WTC11 (cell line): ENCODE results near the gene ZNF264. TPM values are rescaled to one million over a fixed set of nuclear protein-coding genes. Genes with fewer than 3 reads are reported as not detected.

Experiments used
- ATAC-seq: fragments of 200-7000 bp; cut with Tn5 transposase; 2 replicates; pipeline ENCODE4 v1.10.0; 2021; ENCODE audit warnings: mild to moderate bottlenecking, moderate library complexity
- CTCF ChIA-PET: fragments of 300-600 bp; sonication (Branson Sonifier 250); formaldehyde crosslinking; loops from one replicate; lab custom pipeline; 2021; ENCODE audit warnings: antibody characterized with exemption; lab: Charles Lee
- POLR2A ChIA-PET: fragments of 350-600 bp; sonication (Branson Sonifier 250); formaldehyde crosslinking; loops from one replicate; lab custom pipeline; 2021; ENCODE audit warnings: antibody characterized with exemption; lab: Charles Lee
- DNase-seq: peaks from one replicate; pipeline ENCODE4 v3.0.0; 2021; ENCODE audit warnings: low spot score
- H3K27ac Mint-ChIP-seq: 2 replicates; pipeline ENCODE4 v1.8.0; 2021; ENCODE audit warnings: mixed read lengths
- H3K27me3 Mint-ChIP-seq: 2 replicates; pipeline ENCODE4 v1.8.0; 2021; ENCODE audit warnings: low read depth, mild to moderate bottlenecking, moderate library complexity, mixed read lengths
- H3K36me3 Mint-ChIP-seq: 2 replicates; pipeline ENCODE4 v1.8.0; 2021; ENCODE audit warnings: mixed read lengths
- H3K4me1 Mint-ChIP-seq: 2 replicates; pipeline ENCODE4 v1.8.0; 2022; ENCODE audit warnings: mixed read lengths
- H3K4me3 Mint-ChIP-seq: 2 replicates; pipeline ENCODE4 v1.8.0; 2021; ENCODE audit warnings: mild to moderate bottlenecking, moderate library complexity, mixed read lengths
- H3K9me3 Mint-ChIP-seq: 2 replicates; pipeline ENCODE4 v1.8.0; 2021; ENCODE audit warnings: mixed read lengths
- CREB1 ChIP-seq: sonication (generic); formaldehyde crosslinking; IDR thresholded peaks from 2 replicates; pipeline ENCODE4 v1.8.0; 2023; ENCODE audit warnings: mild to moderate bottlenecking, missing genetic modification reagents
- CREM ChIP-seq: sonication (generic); formaldehyde crosslinking; IDR thresholded peaks from 2 replicates; pipeline ENCODE4 v1.8.1; 2022; ENCODE audit warnings: mild to moderate bottlenecking, missing genetic modification reagents, moderate library complexity
- FOXK1 ChIP-seq: sonication (generic); formaldehyde crosslinking; IDR thresholded peaks from 2 replicates; pipeline ENCODE4 v1.8.0; 2022; ENCODE audit warnings: mild to moderate bottlenecking, moderate library complexity, missing genetic modification reagents
- GTF2I ChIP-seq: fragments of 250-450 bp; sonication (Bioruptor Pico); conservative IDR thresholded peaks from 2 replicates; pipeline ENCODE4 v1.4.0; 2021; ENCODE audit warnings: mild to moderate bottlenecking
- JUN ChIP-seq: sonication (generic); formaldehyde crosslinking; IDR thresholded peaks from 2 replicates; pipeline ENCODE4 v1.8.0; 2023; ENCODE audit warnings: mild to moderate bottlenecking, missing genetic modification reagents
- KAT7 ChIP-seq: sonication (generic); formaldehyde crosslinking; IDR thresholded peaks from 2 replicates; pipeline ENCODE4 v1.8.1; 2023; ENCODE audit warnings: missing genetic modification reagents, mild to moderate bottlenecking, borderline replicate concordance
- MYBL2 ChIP-seq: sonication (generic); formaldehyde crosslinking; IDR thresholded peaks from 2 replicates; pipeline ENCODE4 v1.8.1; 2023; ENCODE audit warnings: mild to moderate bottlenecking, moderate library complexity, missing genetic modification reagents
- NFE2L1 ChIP-seq: sonication (generic); formaldehyde crosslinking; IDR thresholded peaks from 2 replicates; pipeline ENCODE4 v1.8.1; 2023; ENCODE audit warnings: missing genetic modification reagents
- TEAD4 ChIP-seq: sonication (generic); formaldehyde crosslinking; IDR thresholded peaks from 2 replicates; pipeline ENCODE4 v1.8.0; 2022; ENCODE audit warnings: mild to moderate bottlenecking, missing genetic modification reagents
- TP53 ChIP-seq: sonication (generic); formaldehyde crosslinking; IDR thresholded peaks from 2 replicates; pipeline ENCODE4 v1.8.1; 2023; ENCODE audit warnings: mild to moderate bottlenecking, missing genetic modification reagents
- total RNA-seq: library from RNA; stranded (reverse); gene quantifications from 3 replicates; pipeline ENCODE4 v1.2.3, GENCODE V29; 2021
- TF ChIP-seq, protein P1 (sequence below): fragments of 250-450 bp; sonication (Bioruptor Pico); IDR thresholded peaks from 2 replicates; pipeline ENCODE4 v2.1.2; 2022; ENCODE audit warnings: mild to moderate bottlenecking, moderate library complexity
- TF ChIP-seq, protein P2 (sequence below): sonication (generic); formaldehyde crosslinking; IDR thresholded peaks from 2 replicates; pipeline ENCODE4 v1.8.1; 2023; ENCODE audit warnings: mild to moderate bottlenecking, missing genetic modification reagents, borderline replicate concordance
- TF ChIP-seq, protein P3 (sequence below): fragments of 250-450 bp; sonication (Bioruptor Pico); conservative IDR thresholded peaks from 2 replicates; pipeline ENCODE4 v1.9.0; 2021; ENCODE audit warnings: mild to moderate bottlenecking
- TF ChIP-seq, protein P4 (sequence below): sonication (generic); formaldehyde crosslinking; IDR thresholded peaks from 2 replicates; pipeline ENCODE4 v1.8.0; 2023; ENCODE audit warnings: missing genetic modification reagents, mild to moderate bottlenecking, borderline replicate concordance
- TF ChIP-seq, protein P5 (sequence below): fragments of 250-450 bp; sonication (Bioruptor Pico); IDR thresholded peaks from 2 replicates; pipeline ENCODE4 v1.9.0; 2021; ENCODE audit warnings: mild to moderate bottlenecking
- TF ChIP-seq, protein P6 (sequence below): fragments of 200-600 bp; IDR thresholded peaks from 2 replicates; pipeline ENCODE4 v1.8.0; 2022; ENCODE audit warnings: antibody characterized with exemption
- TF ChIP-seq, protein P7 (sequence below): sonication (generic); formaldehyde crosslinking; IDR thresholded peaks from 2 replicates; pipeline ENCODE4 v1.8.1; 2023; ENCODE audit warnings: mild to moderate bottlenecking, missing genetic modification reagents, moderate library complexity
- TF ChIP-seq, protein P8 (sequence below): sonication (generic); formaldehyde crosslinking; IDR thresholded peaks from 2 replicates; pipeline ENCODE4 v1.8.0; 2023; ENCODE audit warnings: mild to moderate bottlenecking, missing genetic modification reagents

ZNF264 gene
- total RNA-seq, 1 experiment from 2014 or later, result 27.0 TPM

DNA sequence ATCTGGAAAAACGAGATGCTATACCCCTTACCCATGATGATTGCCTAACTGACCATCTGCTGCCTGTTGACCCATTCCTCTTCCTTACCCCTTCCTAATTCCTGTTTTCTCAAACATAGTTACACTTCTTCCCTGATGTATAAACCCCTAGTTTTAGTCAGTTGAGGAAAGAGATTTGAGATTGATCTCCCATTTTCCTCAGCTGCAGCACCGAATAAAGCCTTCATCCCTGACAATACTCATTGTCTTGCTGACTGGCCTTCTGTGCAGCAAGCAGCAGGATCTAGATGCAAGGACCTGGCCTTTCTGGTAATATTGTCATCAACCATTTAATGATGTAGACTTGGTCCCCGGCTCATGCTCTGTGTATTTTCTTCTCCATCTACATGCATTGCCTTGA lies 999 bp upstream of the ZNF264 start:
- Mint-ChIP-seq H3K9me3 (peaks cover 46% of the 10 kb centered on the region), H3K4me3 (peak overlapping the region; percentile 93), H3K27me3 (peaks cover 27% of the 10 kb centered on the region), H3K36me3 (peaks cover 54% of the 10 kb centered on the region), H3K4me1 (peaks cover 13% of the 10 kb centered on the region), H3K27ac (no peak overlapping the region)
- no peak for DNase-seq
- CTCF ChIA-PET, result no interaction called here
- no peak for ATAC-seq
- POLR2A ChIA-PET, result no interaction called here
- TF ChIP-seq, protein P1, sequence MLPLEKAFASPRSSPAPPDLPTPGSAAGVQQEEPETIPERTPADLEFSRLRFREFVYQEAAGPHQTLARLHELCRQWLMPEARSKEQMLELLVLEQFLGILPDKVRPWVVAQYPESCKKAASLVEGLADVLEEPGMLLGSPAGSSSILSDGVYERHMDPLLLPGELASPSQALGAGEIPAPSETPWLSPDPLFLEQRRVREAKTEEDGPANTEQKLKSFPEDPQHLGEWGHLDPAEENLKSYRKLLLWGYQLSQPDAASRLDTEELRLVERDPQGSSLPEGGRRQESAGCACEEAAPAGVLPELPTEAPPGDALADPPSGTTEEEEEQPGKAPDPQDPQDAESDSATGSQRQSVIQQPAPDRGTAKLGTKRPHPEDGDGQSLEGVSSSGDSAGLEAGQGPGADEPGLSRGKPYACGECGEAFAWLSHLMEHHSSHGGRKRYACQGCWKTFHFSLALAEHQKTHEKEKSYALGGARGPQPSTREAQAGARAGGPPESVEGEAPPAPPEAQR (CRISPR knock-in tag), result no peak
- TF ChIP-seq FOXK1 (CRISPR knock-in tag) (no peak), MYBL2 (CRISPR knock-in tag) (no peak), NFE2L1 (CRISPR knock-in tag) (no peak), JUN (no peak), GTF2I (CRISPR knock-in tag) (no peak), TEAD4 (CRISPR knock-in tag) (no peak), TP53 (no peak), KAT7 (CRISPR knock-in tag) (no peak), CREB1 (CRISPR knock-in tag) (no peak), CREM (no peak)
- TF ChIP-seq, protein P2, sequence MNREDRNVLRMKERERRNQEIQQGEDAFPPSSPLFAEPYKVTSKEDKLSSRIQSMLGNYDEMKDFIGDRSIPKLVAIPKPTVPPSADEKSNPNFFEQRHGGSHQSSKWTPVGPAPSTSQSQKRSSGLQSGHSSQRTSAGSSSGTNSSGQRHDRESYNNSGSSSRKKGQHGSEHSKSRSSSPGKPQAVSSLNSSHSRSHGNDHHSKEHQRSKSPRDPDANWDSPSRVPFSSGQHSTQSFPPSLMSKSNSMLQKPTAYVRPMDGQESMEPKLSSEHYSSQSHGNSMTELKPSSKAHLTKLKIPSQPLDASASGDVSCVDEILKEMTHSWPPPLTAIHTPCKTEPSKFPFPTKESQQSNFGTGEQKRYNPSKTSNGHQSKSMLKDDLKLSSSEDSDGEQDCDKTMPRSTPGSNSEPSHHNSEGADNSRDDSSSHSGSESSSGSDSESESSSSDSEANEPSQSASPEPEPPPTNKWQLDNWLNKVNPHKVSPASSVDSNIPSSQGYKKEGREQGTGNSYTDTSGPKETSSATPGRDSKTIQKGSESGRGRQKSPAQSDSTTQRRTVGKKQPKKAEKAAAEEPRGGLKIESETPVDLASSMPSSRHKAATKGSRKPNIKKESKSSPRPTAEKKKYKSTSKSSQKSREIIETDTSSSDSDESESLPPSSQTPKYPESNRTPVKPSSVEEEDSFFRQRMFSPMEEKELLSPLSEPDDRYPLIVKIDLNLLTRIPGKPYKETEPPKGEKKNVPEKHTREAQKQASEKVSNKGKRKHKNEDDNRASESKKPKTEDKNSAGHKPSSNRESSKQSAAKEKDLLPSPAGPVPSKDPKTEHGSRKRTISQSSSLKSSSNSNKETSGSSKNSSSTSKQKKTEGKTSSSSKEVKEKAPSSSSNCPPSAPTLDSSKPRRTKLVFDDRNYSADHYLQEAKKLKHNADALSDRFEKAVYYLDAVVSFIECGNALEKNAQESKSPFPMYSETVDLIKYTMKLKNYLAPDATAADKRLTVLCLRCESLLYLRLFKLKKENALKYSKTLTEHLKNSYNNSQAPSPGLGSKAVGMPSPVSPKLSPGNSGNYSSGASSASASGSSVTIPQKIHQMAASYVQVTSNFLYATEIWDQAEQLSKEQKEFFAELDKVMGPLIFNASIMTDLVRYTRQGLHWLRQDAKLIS (CRISPR knock-in tag), result no peak
- TF ChIP-seq, protein P3, sequence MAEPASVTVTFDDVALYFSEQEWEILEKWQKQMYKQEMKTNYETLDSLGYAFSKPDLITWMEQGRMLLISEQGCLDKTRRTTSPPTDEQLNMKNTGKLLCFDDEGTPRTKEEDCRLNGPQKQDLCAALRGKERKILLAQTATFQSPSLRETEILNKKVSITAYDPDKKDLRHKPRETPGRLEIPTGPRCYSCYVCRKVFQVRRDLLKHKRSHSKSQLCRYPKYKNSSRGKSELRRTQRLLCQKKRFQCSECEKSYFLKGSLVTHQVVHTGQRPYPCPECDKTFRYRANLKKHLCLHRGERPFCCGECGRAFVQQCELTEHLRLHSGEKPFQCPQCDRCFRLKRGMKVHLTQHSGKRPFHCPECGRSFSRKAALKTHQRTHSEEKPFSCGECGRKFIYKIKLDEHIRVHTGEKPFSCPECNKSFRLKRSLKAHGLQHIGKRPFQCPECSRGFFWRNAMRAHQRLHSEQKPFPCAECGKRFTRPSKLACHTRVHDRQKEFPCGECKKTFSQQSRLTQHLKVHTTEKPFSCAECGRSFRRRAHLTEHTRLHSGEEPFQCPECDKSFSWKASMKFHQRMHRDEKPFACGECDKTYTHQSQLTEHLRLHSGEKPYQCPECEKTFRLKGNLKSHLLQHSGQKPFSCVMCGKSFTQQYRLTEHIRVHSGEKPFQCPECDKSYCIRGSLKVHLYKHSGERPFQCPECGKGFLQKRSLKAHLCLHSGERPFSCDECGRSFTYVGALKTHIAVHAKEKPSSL (CRISPR knock-in tag), result no peak
- TF ChIP-seq, protein P4, sequence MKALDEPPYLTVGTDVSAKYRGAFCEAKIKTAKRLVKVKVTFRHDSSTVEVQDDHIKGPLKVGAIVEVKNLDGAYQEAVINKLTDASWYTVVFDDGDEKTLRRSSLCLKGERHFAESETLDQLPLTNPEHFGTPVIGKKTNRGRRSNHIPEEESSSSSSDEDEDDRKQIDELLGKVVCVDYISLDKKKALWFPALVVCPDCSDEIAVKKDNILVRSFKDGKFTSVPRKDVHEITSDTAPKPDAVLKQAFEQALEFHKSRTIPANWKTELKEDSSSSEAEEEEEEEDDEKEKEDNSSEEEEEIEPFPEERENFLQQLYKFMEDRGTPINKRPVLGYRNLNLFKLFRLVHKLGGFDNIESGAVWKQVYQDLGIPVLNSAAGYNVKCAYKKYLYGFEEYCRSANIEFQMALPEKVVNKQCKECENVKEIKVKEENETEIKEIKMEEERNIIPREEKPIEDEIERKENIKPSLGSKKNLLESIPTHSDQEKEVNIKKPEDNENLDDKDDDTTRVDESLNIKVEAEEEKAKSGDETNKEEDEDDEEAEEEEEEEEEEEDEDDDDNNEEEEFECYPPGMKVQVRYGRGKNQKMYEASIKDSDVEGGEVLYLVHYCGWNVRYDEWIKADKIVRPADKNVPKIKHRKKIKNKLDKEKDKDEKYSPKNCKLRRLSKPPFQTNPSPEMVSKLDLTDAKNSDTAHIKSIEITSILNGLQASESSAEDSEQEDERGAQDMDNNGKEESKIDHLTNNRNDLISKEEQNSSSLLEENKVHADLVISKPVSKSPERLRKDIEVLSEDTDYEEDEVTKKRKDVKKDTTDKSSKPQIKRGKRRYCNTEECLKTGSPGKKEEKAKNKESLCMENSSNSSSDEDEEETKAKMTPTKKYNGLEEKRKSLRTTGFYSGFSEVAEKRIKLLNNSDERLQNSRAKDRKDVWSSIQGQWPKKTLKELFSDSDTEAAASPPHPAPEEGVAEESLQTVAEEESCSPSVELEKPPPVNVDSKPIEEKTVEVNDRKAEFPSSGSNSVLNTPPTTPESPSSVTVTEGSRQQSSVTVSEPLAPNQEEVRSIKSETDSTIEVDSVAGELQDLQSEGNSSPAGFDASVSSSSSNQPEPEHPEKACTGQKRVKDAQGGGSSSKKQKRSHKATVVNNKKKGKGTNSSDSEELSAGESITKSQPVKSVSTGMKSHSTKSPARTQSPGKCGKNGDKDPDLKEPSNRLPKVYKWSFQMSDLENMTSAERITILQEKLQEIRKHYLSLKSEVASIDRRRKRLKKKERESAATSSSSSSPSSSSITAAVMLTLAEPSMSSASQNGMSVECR (CRISPR knock-in tag), result no peak
- TF ChIP-seq, protein P5, sequence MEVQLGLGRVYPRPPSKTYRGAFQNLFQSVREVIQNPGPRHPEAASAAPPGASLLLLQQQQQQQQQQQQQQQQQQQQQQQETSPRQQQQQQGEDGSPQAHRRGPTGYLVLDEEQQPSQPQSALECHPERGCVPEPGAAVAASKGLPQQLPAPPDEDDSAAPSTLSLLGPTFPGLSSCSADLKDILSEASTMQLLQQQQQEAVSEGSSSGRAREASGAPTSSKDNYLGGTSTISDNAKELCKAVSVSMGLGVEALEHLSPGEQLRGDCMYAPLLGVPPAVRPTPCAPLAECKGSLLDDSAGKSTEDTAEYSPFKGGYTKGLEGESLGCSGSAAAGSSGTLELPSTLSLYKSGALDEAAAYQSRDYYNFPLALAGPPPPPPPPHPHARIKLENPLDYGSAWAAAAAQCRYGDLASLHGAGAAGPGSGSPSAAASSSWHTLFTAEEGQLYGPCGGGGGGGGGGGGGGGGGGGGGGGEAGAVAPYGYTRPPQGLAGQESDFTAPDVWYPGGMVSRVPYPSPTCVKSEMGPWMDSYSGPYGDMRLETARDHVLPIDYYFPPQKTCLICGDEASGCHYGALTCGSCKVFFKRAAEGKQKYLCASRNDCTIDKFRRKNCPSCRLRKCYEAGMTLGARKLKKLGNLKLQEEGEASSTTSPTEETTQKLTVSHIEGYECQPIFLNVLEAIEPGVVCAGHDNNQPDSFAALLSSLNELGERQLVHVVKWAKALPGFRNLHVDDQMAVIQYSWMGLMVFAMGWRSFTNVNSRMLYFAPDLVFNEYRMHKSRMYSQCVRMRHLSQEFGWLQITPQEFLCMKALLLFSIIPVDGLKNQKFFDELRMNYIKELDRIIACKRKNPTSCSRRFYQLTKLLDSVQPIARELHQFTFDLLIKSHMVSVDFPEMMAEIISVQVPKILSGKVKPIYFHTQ (CRISPR knock-in tag), result no peak
- TF ChIP-seq, protein P6, sequence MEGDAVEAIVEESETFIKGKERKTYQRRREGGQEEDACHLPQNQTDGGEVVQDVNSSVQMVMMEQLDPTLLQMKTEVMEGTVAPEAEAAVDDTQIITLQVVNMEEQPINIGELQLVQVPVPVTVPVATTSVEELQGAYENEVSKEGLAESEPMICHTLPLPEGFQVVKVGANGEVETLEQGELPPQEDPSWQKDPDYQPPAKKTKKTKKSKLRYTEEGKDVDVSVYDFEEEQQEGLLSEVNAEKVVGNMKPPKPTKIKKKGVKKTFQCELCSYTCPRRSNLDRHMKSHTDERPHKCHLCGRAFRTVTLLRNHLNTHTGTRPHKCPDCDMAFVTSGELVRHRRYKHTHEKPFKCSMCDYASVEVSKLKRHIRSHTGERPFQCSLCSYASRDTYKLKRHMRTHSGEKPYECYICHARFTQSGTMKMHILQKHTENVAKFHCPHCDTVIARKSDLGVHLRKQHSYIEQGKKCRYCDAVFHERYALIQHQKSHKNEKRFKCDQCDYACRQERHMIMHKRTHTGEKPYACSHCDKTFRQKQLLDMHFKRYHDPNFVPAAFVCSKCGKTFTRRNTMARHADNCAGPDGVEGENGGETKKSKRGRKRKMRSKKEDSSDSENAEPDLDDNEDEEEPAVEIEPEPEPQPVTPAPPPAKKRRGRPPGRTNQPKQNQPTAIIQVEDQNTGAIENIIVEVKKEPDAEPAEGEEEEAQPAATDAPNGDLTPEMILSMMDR, result no peak
- TF ChIP-seq, protein P7, sequence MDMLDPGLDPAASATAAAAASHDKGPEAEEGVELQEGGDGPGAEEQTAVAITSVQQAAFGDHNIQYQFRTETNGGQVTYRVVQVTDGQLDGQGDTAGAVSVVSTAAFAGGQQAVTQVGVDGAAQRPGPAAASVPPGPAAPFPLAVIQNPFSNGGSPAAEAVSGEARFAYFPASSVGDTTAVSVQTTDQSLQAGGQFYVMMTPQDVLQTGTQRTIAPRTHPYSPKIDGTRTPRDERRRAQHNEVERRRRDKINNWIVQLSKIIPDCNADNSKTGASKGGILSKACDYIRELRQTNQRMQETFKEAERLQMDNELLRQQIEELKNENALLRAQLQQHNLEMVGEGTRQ (CRISPR knock-in tag), result no peak
- TF ChIP-seq, protein P8, sequence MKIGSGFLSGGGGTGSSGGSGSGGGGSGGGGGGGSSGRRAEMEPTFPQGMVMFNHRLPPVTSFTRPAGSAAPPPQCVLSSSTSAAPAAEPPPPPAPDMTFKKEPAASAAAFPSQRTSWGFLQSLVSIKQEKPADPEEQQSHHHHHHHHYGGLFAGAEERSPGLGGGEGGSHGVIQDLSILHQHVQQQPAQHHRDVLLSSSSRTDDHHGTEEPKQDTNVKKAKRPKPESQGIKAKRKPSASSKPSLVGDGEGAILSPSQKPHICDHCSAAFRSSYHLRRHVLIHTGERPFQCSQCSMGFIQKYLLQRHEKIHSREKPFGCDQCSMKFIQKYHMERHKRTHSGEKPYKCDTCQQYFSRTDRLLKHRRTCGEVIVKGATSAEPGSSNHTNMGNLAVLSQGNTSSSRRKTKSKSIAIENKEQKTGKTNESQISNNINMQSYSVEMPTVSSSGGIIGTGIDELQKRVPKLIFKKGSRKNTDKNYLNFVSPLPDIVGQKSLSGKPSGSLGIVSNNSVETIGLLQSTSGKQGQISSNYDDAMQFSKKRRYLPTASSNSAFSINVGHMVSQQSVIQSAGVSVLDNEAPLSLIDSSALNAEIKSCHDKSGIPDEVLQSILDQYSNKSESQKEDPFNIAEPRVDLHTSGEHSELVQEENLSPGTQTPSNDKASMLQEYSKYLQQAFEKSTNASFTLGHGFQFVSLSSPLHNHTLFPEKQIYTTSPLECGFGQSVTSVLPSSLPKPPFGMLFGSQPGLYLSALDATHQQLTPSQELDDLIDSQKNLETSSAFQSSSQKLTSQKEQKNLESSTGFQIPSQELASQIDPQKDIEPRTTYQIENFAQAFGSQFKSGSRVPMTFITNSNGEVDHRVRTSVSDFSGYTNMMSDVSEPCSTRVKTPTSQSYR (CRISPR knock-in tag), result no peak
